ENCODE measurements around the gene NT5C3B. TPM values are rescaled to one million over a fixed set of nuclear protein-coding genes. Genes with fewer than 3 reads are reported as not detected.

Gene NT5C3B
- total RNA-seq, 6 experiments from 2014 or later = 33.9 to 55.2 (median 37.3) TPM

DNA sequence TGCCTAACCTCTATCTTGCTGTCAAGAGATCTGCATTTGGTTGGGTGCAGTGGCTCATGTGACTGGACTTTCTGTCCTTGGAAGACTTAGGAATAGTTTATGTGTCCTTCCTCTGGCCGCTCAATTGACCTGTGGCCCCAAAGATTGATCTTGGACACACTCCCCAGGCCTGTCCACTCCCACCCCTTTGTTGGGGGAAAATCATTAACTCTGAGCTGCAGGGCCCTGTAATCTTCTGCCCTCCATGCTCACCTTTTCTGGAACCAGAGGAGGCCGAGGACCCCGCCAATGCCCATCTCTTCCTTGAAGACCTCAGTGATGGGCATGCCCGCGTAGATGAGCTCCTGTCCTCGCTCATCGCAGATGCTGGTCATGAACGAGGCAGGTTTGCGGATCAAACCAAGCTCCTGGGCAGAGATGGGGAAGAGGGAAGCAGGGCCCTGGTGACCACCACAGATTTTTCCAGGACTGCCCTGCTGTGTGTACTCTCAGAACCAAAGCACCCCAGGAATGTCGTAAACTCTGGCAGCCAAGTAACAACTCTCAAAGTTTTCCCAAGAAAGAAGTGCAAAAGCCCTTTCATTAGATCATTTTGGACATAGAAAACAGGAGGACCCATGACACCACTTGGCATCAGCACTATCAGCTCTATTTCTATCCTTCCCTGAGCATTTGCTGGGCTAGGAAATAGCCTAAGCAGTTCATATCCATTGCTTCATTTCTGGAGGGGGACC is 37.7 kb upstream of the NT5C3B start:
- TF ChIP-seq, protein P1, sequence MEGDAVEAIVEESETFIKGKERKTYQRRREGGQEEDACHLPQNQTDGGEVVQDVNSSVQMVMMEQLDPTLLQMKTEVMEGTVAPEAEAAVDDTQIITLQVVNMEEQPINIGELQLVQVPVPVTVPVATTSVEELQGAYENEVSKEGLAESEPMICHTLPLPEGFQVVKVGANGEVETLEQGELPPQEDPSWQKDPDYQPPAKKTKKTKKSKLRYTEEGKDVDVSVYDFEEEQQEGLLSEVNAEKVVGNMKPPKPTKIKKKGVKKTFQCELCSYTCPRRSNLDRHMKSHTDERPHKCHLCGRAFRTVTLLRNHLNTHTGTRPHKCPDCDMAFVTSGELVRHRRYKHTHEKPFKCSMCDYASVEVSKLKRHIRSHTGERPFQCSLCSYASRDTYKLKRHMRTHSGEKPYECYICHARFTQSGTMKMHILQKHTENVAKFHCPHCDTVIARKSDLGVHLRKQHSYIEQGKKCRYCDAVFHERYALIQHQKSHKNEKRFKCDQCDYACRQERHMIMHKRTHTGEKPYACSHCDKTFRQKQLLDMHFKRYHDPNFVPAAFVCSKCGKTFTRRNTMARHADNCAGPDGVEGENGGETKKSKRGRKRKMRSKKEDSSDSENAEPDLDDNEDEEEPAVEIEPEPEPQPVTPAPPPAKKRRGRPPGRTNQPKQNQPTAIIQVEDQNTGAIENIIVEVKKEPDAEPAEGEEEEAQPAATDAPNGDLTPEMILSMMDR (IDR thresholded peaks at IDR 0.05) = no peak
- Mint-ChIP-seq H3K4me3 (no peak overlapping the region), H3K27me3 (ENCODE audit: insufficient read depth) (no peaks in the 10 kb centered on the region), H3K27ac (peak overlapping the region; percentile 49), H3K36me3 (ENCODE audit: low read depth) (peaks cover 40% of the 10 kb centered on the region), H3K4me1 (ENCODE audit: low read depth) (no peaks in the 10 kb centered on the region), H3K9me3 (no peaks in the 10 kb centered on the region)
- peak; percentile 70 for DNase-seq

DNA sequence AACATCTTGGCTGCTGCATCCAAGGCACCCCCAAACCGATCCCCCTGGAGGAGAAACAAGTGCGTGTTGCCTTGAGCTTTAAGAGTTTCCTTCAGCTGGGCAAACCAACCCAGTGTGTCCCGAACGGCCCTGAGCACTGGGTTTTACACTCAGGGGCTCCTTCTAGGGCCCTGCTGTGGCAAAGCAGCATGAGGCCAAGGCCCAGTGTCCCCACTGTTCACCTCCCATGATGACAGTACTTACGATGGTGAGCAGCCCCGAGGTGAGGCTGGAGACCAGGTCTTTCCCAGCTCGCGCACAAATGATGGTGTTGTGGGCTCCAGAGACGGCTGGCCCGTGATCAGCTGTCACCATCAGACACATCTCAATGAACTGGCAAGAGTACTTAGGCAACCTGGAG is 35.8 kb upstream of the NT5C3B start:
- Mint-ChIP-seq H3K4me3 (no peak overlapping the region), H3K27ac (no peak overlapping the region), H3K4me1 (ENCODE audit: low read depth) (no peaks in the 10 kb centered on the region), H3K27me3 (ENCODE audit: insufficient read depth) (no peaks in the 10 kb centered on the region), H3K9me3 (no peaks in the 10 kb centered on the region), H3K36me3 (ENCODE audit: low read depth) (peaks cover 42% of the 10 kb centered on the region)
- TF ChIP-seq, protein P1 (IDR thresholded peaks at IDR 0.05) = no peak
- no peak for DNase-seq

DNA sequence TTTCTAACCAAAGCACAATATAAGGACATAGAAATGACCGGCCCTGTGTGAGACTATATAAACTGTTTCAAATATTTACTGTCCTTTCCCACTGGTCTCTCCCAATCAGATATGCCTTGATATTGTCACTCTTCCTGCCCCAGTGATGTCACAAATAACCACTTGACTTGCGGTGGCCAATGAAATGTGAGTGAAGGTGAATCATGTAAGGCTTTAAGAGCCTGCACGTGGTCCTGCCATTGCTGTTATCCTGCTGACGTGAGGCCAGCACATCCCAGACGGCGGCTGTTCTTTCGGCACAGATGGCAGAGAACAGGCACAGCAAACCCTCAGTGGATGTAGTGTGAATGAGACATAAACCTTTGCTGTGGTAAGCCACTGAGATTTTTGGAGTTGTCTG is 34.6 kb upstream of the NT5C3B start:
- H3K36me3 Mint-ChIP-seq (ENCODE audit: low read depth) = peaks cover 42% of the 10 kb centered on the region
- TF ChIP-seq, protein P1 (IDR thresholded peaks at IDR 0.05) = no peak

DNA sequence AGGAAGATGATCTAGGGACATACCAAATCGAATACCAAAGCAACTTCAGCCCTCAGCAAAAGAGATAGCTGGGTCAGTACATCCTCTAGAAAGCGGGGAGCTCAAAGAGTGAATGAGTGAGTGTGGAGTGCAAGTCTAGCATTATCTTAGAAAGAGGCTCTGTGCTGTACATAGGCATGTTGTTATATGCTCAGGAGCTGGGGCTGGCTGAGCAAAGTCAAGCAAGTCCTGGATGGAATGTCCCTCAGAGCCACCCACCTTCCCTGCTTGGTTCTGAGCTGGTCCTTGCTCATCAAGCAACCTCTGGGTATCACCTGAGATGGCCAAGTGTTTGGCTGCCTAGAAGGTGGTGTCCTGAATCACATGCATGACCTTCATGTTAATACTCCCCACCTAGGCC is 34.1 kb upstream of the NT5C3B start:
- Mint-ChIP-seq H3K36me3 (ENCODE audit: low read depth) (peaks cover 42% of the 10 kb centered on the region), H3K4me3 (no peak overlapping the region)

More for the DNA sequence above, 34.6 kb upstream of the NT5C3B start:
- no peak for DNase-seq
- Mint-ChIP-seq H3K4me1 (ENCODE audit: low read depth) (0 out of 2 replicates have a peak, but pooled peaks cover under 1% of the 10 kb centered on the region), H3K4me3 (no peak overlapping the region), H3K27me3 (ENCODE audit: insufficient read depth) (no peaks in the 10 kb centered on the region), H3K27ac (peak overlapping the region; percentile 19), H3K9me3 (no peaks in the 10 kb centered on the region)

DNA sequence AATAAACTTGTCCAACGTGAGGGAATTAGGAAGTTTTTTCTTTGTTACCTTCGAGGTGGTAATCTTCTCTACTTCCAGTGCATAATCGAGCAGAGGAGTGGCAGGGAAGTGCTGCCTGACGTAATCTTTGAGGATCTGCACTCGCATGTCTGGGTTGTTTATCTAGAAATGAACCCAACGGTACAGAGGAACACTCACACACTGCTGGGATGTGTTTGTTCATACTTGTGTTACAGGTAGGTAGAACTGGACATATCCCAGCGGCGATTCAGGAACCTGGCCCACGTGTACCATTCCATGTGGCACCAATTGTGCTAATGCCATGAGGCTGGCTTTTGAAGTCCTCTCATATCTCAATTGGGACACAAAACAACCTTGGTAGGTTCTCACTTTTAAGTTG is 33.4 kb upstream of the NT5C3B start:
- H3K4me1 Mint-ChIP-seq (ENCODE audit: low read depth) = 0 out of 2 replicates have a peak, but pooled peaks cover 4% of the 10 kb centered on the region
- H3K4me3 Mint-ChIP-seq = no peak overlapping the region
- TF ChIP-seq, protein P1 (IDR thresholded peaks at IDR 0.05) = no peak
- H3K27me3 Mint-ChIP-seq (ENCODE audit: insufficient read depth) = no peaks in the 10 kb centered on the region; the same call in 1 of the 2 replicates
- H3K9me3 Mint-ChIP-seq = no peaks in the 10 kb centered on the region
- DNase-seq = no peak
- no peak overlapping the region for H3K27ac Mint-ChIP-seq
- peaks cover 42% of the 10 kb centered on the region for H3K36me3 Mint-ChIP-seq (ENCODE audit: low read depth)

More for the DNA sequence above, 34.1 kb upstream of the NT5C3B start:
- Mint-ChIP-seq H3K27ac (no peak overlapping the region), H3K4me1 (ENCODE audit: low read depth) (0 out of 2 replicates have a peak, but pooled peaks cover 4% of the 10 kb centered on the region), H3K27me3 (ENCODE audit: insufficient read depth) (no peaks in the 10 kb centered on the region; the same call in 1 of the 2 replicates), H3K9me3 (no peaks in the 10 kb centered on the region)
- TF ChIP-seq, protein P1 (IDR thresholded peaks at IDR 0.05) = no peak
- no peak for DNase-seq

Measured in HFFc6 (cell line).